Ishikawa (cell line): Measurements from ENCODE around the gene PRR5L.

Experiments
- CEBPB ChIP-seq: IDR thresholded peaks from 2 replicates; pipeline ENCODE4 v1.6.1; 2012
- CREB1 ChIP-seq: IDR thresholded peaks from 2 replicates; pipeline ENCODE4 v1.6.1; 2012; ENCODE audit warnings: low read depth
- EGR1 ChIP-seq: IDR thresholded peaks from 2 replicates; pipeline ENCODE4 v1.6.1; 2012
- EP300 ChIP-seq: IDR thresholded peaks from 2 replicates; pipeline ENCODE4 v1.6.1; 2012; ENCODE audit warnings: borderline replicate concordance
- FOXM1 ChIP-seq: IDR thresholded peaks from 2 replicates; pipeline ENCODE4 v1.6.1; 2012; ENCODE audit warnings: low read depth, borderline replicate concordance
- NFIC ChIP-seq: IDR thresholded peaks from 2 replicates; pipeline ENCODE4 v1.6.1; 2012
- RAD21 ChIP-seq: IDR thresholded peaks from 2 replicates; pipeline ENCODE4 v1.6.1; 2012; ENCODE audit warnings: low read depth
- TAF1 ChIP-seq: IDR thresholded peaks from 2 replicates; pipeline ENCODE4 v1.6.1; 2012; ENCODE audit warnings: low read depth, mild to moderate bottlenecking
- TCF12 ChIP-seq: IDR thresholded peaks from 2 replicates; pipeline ENCODE4 v1.6.1; 2012; ENCODE audit warnings: low read depth
- TEAD4 ChIP-seq: IDR thresholded peaks from 2 replicates; pipeline ENCODE4 v1.6.1; 2012
- YY1 ChIP-seq: IDR thresholded peaks from 2 replicates; pipeline ENCODE4 v1.6.1; 2012; ENCODE audit warnings: low read depth
- ZBTB7A ChIP-seq: IDR thresholded peaks from 2 replicates; pipeline ENCODE4 v1.6.1; 2012; ENCODE audit warnings: low read depth
- TF ChIP-seq, protein P1 (sequence below): IDR thresholded peaks from 2 replicates; pipeline ENCODE4 v1.6.1; 2012
- TF ChIP-seq, protein P2 (sequence below): IDR thresholded peaks from 2 replicates; pipeline ENCODE4 v1.6.1; 2012
- TF ChIP-seq, protein P3 (sequence below): IDR thresholded peaks from 2 replicates; pipeline ENCODE4 v1.6.1; 2012; ENCODE audit warnings: low read depth, mild to moderate bottlenecking

PRR5L gene

DNA sequence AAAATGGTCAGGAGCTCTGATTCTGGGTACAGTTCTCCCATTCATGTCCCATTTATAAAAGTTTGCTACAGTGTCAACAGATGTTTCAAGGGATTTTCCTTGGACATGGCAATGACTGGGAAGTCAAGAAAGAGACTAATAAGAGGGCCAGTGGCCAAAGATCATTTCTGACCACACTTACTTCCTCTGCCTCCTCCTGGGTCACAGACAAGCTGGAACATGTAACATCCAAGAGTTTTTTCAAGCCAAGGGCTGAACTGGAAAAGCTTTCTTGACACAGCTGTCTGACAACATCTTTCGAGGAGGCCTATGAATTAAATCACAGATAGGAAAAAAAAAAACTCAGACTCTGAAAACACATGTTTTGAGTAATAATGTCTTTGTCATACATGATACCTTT, 15.6 kb upstream of the PRR5L start:
- TF ChIP-seq TEAD4 (no peak), CEBPB (no peak), NFIC (no peak), YY1 (no peak), TAF1 (no peak), EGR1 (no peak)
- TF ChIP-seq, protein P1, sequence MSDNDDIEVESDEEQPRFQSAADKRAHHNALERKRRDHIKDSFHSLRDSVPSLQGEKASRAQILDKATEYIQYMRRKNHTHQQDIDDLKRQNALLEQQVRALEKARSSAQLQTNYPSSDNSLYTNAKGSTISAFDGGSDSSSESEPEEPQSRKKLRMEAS: no peak
- TF ChIP-seq, protein P2, sequence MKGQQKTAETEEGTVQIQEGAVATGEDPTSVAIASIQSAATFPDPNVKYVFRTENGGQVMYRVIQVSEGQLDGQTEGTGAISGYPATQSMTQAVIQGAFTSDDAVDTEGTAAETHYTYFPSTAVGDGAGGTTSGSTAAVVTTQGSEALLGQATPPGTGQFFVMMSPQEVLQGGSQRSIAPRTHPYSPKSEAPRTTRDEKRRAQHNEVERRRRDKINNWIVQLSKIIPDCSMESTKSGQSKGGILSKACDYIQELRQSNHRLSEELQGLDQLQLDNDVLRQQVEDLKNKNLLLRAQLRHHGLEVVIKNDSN: no peak

DNA sequence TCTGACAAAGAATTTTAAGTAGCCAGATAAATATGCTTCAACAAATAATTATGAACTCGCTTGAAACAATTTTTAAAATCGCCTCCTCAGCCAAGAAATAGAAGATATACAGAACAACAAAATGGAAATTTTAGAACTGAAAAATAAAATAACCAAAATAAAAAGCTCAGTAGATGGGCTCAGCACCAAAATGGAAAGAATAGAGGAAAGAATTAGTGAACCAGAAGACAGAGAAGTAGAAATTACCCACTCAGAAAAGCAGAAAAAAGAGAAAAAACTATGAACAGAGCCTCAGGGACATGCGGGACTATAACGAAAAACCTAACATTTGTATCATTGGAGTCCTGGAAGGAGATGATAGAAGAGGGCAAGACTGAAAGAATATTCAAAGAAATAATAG, 14.2 kb upstream of the PRR5L start:
- TF ChIP-seq RAD21 (no peak), CEBPB (no peak), YY1 (no peak), CREB1 (no peak)
- TF ChIP-seq, protein P3, sequence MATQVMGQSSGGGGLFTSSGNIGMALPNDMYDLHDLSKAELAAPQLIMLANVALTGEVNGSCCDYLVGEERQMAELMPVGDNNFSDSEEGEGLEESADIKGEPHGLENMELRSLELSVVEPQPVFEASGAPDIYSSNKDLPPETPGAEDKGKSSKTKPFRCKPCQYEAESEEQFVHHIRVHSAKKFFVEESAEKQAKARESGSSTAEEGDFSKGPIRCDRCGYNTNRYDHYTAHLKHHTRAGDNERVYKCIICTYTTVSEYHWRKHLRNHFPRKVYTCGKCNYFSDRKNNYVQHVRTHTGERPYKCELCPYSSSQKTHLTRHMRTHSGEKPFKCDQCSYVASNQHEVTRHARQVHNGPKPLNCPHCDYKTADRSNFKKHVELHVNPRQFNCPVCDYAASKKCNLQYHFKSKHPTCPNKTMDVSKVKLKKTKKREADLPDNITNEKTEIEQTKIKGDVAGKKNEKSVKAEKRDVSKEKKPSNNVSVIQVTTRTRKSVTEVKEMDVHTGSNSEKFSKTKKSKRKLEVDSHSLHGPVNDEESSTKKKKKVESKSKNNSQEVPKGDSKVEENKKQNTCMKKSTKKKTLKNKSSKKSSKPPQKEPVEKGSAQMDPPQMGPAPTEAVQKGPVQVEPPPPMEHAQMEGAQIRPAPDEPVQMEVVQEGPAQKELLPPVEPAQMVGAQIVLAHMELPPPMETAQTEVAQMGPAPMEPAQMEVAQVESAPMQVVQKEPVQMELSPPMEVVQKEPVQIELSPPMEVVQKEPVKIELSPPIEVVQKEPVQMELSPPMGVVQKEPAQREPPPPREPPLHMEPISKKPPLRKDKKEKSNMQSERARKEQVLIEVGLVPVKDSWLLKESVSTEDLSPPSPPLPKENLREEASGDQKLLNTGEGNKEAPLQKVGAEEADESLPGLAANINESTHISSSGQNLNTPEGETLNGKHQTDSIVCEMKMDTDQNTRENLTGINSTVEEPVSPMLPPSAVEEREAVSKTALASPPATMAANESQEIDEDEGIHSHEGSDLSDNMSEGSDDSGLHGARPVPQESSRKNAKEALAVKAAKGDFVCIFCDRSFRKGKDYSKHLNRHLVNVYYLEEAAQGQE: no peak
- TF ChIP-seq, protein P1: no peak

DNA sequence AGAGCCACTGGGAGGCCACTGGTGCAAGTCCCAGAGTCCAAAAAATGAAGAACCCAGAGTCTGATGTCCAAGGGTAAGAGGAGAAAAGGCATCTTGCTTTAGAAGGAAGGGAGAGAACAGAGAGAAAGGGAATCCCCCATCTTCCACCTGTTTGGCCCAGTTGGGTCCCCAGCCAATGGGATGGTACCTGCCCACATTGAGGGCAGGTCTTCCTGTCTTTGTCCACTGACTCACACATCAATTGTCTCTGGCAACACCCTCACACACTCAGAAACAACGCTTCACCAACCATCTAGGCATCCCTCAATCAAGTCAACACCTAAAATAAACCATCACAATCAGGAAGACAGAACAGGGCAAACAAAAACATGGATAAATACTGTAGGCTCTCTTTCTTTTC, 13.2 kb upstream of the PRR5L start:
- no peak for TF ChIP-seq ZBTB7A
- TF ChIP-seq, protein P3: no peak
- TF ChIP-seq TEAD4: no peak
- TF ChIP-seq EP300: no peak
- no peak for TF ChIP-seq RAD21
- TF ChIP-seq, protein P1: no peak
- TF ChIP-seq CEBPB: no peak
- TF ChIP-seq, protein P2: no peak
- no peak for TF ChIP-seq NFIC
- TF ChIP-seq FOXM1: no peak
- TF ChIP-seq YY1: no peak
- no peak for TF ChIP-seq TAF1
- TF ChIP-seq EGR1: no peak
- no peak for TF ChIP-seq TCF12

DNA sequence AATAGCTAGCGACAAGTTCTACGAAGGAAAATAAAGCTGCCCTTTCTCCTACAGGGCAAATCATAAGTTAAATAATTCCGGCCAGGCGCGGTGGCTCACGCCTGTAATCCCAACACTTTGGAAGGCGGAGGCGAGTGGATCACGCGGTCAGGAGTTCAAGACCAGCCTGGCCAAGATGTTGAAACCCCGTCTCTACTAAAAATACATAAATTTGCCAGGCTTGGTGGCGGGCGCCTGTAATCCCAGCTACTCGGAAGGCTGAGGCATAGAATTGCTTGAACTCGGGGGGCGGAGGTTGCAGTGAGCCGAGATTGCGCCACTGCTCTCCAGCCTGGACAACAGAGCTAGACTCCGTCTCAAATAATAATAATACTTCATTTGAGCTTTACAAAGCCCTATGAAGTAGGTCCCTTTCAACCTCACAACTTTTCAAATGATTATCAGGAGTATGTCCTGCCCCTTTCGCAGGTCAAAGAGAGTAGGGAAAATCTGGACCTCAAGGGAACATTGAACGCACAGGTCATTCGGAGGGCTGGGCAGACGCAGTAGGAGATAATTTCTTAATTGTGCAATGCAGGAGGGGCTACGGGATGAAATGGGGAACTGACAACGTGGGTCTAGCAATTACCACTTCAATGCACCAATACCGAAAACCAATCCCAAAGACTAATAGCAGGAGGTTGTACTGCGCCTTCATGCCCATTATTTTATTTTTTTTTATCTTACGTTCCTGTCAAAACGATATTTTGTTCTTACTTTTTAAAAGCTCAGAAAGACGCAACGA, 7.5 kb upstream of the PRR5L start:
- no peak for TF ChIP-seq ZBTB7A
- no peak for TF ChIP-seq FOXM1
- TF ChIP-seq, protein P2: no peak
- peak; percentile 69 for TF ChIP-seq CEBPB
- TF ChIP-seq TCF12: no peak
- TF ChIP-seq CREB1: no peak
- TF ChIP-seq, protein P3: no peak
- no peak for TF ChIP-seq TEAD4
